Ecto neural progenitor cell (in vitro differentiated cells): ENCODE data around the gene ATP11A.
A peak's percentile ranks its signal among the peaks of the same experiment; 100 is the strongest.
"Not testable (repeated sequence)": the region's sequence is repeated elsewhere in the genome, so short reads cannot be mapped to it uniquely, and the experiment has no call there.

Source experiments
- DNase-seq: peaks from one replicate; pipeline ENCODE4 v3.0.0-alpha.2; 2018; ENCODE audit warnings: low spot score

Gene ATP11A

DNA sequence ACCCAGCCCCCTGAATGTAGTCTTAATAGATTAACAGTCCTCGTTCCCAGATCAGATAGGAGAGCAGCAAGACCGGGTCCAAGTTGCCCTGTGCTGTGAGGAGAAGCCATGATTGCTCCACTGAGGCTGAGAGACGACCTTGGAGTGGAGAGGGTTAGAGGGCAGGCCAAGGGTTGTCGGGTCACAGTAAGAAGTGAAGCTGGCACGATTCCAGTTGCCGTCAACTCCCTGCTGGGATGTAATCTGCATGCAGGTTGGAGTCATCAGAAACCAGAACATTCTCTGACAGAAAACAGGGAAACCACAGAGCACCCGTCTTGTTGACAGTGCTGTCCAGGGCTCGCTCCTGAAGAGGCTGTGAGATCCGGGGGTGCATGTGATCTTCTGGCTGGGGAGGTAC is 19.0 kb upstream of the ATP11A start:
- DNase-seq = peak; percentile 21

DNA sequence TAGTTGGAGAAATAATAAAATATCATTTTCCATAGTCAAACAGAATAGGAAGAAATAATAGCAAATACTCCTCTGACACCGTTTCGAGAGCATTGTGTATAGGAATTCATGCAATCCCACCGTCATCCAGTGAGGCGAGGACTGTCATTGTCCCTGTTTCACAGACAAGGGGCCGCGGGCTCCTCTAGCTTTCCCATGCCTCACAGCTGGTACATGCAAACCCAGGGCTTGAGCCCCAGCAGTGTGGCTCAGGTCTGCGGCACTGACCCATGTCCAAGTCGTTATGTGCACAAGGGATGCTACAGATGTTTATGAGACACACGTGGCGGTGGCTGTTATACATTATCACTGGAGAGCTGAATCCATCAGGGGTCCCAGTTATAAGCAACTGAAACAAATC is 18.5 kb upstream of the ATP11A start:
- DNase-seq = peak; percentile 32

DNA sequence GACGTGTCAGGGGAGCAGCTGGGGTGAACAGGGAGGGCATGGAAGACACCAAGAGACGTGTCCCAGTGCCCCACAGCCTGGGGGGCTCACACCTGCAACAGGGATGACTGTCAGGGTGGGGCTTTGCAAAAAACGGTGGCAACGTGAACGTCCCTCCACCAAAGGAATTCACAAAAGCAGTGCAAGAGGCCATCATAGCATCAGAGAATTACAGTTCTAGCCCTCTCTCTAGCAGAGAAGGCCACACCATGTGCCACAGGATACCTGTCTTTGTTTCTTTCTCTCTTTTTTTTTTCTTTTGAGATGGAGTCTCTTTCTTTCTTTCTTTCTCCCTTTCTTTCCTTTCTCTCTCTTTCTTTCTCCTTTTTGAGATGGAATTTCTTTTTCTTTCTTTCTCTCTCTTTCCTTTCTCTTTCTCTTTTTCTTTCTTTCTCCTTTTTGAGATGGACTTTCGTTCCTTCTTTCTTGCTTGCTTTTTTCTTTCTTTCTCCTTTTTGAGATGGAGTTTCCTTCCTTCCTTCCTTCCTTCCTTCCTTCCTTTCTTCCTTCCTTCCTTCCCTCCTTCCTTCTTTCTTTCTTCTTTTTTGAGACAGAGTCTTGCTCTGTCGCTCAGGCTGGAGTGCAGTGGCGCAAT is 17.1 kb upstream of the ATP11A start:
- no peak for DNase-seq

DNA sequence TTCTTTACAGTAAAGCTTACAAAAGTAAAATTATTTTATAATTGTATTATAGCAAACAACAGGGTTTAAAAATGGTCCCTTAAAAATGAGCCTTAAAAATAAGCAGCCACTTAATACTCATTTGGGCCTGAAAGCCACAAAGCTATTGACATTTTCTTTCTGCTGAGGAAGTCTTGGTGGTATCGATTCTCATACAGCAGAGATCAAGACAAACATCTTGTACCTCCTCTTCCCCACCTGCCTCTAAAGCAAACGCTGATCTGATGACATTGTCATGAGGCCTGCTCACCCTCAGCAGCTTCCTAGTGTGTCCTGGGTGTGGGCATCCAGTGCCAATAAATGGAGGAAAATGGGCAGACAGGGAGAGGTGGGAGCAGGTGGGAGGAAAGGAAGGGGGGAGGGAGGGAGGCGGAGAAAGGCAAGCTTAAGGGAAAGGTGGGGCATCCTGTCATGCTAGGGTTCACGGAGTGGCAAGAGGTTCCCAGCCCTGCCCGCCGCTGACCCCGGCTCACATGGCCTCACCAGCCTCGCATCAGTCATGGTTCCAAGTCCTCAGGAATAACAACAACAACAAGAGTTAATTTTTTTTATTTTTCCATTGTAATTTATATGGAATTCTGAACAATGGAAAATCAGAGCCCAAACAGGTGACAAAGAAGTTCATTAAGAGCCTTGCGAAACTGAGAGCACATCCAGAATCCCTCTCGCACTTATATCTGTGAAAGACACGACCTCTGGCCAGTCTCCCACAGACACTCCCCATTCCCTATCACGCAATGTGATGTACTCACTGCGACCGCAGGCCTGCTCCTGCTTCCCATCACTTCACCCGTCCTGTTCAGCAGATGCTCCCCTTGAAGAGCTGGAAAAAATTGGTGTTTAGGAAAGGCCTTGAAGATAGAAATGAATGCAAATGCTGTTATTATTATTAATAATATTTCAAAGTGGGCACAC is 15.1 kb upstream of the ATP11A start:
- peak; percentile 27 for DNase-seq

- DNase-seq = peak; percentile 14
These were observed 14.5 kb upstream of the ATP11A start for GRCh38 chr13:112675366-112675756.

- DNase-seq = peak; percentile 22
These were observed 12.3 kb upstream of the ATP11A start for GRCh38 chr13:112677421-112677962.

DNA sequence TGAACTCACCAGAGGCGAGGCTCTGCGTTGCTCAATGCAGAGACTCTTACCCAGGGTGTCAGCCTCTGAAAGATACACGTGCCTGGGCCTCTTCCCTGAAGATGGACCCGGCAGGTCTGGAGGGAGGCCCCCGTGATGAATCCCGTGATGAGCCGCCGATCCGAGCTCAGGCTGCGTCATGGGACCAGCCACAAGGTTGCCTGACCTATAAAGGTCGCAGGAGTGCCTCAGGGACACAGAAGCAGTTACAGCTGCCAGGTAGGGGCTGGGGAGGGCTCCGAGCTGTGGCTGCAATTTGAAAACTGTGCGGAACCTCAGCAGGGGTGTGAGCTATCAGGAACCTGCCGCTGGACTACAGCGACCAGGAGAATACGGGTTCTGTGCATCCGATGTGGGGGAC is 10.5 kb upstream of the ATP11A start:
- DNase-seq = peak; percentile 40

DNA sequence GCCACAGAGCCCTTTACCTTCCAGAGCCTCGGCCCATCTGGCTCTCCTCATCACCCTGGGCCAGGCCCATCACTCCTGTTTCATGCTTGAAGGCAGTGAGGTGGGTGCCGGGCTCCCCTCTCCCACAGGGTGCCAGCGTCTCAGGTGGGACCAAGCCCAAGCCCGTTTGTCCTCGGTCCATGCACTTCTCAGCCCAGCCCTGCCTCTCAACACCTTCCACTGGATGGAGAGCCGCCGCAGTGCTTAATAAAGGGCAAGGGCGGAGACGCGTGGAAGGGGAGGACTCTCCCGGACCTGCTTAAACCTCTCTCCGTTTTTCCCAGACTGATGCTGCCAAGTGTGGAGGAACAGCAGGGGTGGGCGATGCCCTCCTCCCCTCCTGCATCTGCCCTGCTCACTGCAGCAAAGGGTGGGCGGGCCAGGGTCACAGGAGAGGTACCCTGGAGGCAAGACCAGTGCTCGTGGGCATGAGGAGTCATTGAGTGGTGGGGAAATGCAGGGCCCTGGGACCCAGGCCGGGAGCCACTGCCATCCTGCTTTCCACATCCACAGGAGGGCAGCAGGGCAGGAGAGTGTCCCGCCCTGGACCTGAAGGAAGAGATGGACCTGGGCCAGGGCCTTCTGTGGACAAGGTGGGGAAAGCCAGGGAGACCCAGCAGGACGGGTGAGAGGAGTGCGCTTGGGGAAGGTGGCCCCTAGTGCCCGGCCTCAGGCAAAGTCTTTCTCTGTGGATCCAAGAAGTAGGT is 9.7 kb upstream of the ATP11A start:
- DNase-seq = peak; percentile 37

GRCh38 chr13:112680741-112681360 is 9.0 kb upstream of the ATP11A start:
- peak; percentile 36 for DNase-seq

DNA sequence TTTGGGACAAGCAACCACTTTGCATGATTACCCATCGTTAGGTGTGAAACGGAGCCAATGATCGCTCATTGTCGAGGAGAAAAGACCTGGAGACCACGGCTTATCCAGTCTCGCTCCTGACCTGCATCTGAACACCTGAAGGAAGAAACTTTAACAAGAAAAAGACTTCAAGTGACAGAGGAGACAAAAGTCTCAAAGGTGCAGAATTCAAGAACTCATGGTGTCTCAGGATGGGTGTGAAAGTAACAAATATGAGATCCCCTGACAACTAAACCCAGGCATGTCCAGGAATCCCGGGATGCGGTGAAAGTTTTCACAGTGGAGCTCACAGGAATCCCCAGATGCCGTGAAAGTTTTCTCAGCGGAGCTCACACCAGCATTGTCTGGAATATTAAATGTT is 6.3 kb upstream of the ATP11A start:
- DNase-seq = no peak

GRCh38 chr13:112684071-112684845 is 5.6 kb upstream of the ATP11A start:
- DNase-seq = peak; percentile 25

DNA sequence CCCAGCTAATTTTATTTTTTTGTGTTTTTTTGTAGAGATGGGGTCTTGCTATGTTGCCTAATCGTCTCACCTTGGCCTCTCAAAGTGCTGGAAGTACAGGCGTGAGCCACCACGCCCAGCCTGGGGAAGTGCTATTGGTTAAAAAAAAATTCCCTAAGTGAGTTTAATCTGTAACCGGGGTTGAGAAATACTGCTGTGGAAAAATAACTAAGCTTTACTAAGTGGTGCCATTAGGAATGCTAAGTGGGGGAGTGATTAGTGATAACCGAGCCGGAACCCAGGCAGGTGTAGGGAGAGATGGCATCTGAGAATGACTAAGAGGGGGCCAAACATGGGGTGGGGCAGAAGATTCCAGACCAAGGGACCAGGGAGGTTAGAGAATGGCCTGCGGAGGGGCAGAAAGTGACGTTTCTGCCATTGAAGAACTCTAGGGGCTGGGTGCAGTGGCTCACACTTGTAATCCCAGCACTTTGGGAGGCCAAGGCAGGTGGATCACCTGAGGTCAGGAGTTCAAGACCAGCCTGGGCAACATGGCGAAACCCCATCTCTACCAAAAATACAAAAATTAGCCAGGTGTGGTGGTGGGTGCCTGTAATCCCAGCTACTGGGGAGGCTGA is 4.5 kb upstream of the ATP11A start:
- DNase-seq = not testable (repeated sequence)

DNA sequence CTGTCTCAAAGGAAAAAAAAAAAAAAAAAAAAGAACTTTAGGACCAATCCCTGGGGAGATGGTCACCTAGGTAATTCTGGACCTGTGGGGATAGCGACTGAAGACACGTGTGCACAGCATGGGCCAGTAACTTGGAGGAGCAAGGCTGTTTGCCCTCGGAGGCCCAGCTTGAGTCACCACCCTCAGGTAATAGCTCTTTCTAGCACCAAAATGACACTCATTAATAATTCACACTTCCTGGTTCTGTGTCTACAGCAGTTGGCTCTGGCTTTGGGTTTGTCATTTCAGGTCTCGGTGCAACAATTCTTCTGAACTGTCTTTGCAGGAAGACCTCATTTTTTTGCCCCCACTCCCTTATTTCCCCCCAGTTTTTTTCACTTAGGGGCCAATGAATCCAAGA is 3.9 kb upstream of the ATP11A start:
- DNase-seq = no peak

DNA sequence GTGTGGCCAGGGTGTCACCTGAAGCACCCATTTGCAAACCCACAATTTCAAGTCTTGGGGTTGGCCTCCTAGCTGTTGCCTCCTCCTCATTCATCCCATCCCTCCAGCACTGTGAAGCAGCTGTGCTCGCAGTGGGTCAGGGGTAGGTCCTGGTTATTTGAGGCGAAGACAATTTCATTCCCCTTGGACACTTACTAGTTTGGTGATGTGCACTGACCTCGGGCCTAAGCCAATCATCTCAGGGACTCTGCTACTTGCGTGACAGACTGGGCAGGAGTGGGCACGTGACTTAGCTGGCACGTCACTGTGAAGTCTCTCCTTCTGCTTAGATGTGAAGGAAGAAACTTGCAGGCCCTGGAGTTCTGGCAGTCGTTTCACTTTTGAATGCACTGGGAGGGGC is 3.5 kb upstream of the ATP11A start:
- peak; percentile 25 for DNase-seq

DNA sequence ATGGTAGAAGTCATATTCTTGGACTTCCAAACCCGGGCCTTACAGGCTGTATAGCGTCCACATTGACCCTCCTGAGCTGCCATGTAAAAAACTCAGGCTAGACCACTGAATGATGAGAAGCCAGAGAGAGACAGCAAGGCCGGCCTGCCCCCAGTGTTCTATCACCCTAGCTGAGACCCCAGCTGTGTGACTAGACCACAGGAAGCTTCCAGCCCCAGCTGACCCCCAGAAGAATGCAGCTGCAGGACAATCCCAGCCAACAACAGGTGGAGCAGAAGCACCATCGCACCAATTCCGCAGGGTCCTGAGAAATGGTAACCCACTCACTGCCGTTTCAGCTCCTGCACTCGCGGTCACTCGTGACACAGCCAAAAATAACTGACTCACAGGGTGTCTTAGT is 2.9 kb upstream of the ATP11A start:
- peak; percentile 39 for DNase-seq

GRCh38 chr13:112687836-112688559 is 1.8 kb upstream of the ATP11A start:
- DNase-seq = no peak

DNA sequence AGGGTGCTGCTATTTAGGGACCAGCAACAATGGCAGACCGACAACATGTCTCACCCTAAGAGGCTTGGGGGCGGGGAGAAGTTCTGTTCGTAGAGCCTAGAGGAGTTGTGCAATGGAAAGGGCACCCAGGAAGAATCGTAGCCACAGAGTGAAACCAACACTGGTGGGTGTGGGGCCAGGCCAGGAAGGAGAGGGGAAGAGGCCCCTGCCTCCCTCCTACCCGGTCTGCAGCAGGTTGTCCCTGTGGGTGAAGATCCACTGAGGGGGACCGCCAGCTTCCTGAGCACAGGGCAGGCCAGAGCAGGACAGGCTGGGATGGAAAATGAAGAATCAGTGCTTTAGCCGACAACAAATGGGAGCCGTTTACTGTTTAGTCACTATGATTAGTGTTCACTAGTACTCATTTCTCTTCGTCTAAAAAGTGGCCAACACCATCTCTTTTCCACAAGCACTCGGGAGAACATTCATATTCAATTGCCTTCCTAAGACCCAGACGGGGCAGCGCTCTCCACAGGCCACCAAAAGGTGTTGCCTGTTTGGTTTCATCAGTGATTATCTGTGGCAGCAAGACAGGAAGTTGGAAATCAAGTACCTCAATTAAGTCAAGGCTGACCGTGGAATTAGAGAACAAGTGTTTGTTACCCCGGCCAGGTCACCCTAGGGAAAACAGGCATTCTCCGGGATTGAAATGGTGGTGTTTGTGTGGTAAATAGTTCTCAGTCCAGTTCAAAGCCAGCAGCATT is 1.1 kb upstream of the ATP11A start:
- no peak for DNase-seq

GRCh38 chr13:112690283-112690929 is 568 bp downstream of the ATP11A start:
- DNase-seq = peak; percentile 75

GRCh38 chr13:112692104-112692503 is 2.3 kb downstream of the ATP11A start:
- DNase-seq = no peak
